Cerebellar nuclear complex (tissue), 1 donor: ENCODE measurements around the gene MALT1.
"Not testable (repeated sequence)": the region's sequence is repeated elsewhere in the genome, so short reads cannot be mapped to it uniquely, and the experiment has no call there.

Experiments
- DNase-seq, 2 experiments: peaks; one replicate each; lab custom pipeline; 2025; lab: John Stamatoyannopoulos, UW

The MALT1 gene

DNA sequence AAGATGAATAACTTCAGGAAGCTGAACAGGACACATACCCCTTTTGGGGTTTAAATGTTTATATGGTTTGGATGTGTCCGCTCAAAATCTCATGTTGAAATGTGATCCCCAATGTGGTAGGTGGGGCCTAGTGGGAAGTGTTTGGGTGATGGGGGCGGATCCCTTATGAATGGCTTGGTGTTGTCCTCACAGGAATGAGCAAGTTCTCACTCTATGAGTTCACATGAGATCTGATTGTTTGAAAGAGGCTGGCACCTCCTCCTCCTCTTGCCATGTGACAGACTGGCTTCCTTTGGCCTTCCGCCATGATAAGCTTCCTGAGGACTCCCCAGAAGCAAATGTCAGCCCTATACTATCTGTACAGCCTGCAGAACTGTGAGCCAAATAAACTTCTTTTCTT lies 104.8 kb downstream of the MALT1 start:
- no peak for DNase-seq

DNA sequence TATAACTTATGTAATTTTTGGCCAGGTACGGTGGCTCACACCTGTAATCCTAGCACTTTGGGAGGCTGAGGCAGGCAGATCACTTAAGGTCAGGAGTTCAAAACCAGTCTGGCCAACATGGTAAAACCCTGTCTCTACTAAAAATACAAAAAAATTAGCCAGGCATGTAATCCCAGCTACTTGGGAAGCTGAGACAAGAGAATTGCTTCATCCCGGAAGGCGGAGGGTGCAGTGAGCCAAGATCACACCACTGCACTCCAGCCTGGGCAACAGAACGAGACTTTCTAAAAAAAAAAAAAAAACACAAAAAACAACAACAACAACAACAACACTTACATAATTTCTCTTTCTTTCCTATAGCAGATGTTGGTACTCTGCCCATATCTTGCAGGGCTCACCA lies 105.3 kb downstream of the MALT1 start:
- DNase-seq = not testable (repeated sequence)

DNA sequence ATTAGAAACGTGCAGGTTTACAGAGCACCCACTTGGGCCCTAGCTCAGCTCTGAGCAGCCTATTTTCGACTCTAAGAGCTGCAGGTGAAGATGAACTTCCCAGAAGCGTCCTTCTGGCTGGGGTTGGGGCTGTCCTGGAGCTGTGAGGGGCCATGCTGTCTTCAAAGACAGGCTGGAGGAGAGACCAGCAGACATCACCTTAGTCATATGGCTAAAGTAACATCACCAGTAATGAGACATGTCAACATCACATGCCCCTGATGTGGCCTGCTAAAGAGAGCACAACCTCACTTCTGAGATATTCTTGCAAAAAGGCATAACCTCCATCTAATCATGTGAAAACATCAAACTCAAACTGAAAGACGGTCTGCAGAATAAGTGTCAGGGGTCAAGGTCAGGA lies 106.2 kb downstream of the MALT1 start:
- no peak for DNase-seq

DNA sequence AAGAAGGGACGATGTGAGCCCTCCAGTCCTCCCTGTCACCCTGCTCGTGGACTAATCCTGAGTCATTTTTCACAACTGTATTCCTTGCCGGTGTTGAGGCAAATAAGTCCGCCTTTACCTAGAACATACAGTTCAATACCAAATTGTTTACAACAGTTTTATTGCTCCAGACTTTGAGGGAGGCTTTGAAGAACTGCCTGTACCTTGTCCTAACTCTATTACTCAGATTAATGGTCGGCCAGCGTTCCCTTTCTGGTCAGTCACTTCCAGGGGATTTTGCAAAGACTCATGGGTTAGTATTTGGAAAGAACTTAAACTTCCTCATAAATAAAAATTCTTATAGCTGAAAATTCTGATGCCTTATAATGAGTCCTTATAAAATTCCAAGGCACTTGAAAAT lies 108.3 kb downstream of the MALT1 start:
- no peak for DNase-seq

DNA sequence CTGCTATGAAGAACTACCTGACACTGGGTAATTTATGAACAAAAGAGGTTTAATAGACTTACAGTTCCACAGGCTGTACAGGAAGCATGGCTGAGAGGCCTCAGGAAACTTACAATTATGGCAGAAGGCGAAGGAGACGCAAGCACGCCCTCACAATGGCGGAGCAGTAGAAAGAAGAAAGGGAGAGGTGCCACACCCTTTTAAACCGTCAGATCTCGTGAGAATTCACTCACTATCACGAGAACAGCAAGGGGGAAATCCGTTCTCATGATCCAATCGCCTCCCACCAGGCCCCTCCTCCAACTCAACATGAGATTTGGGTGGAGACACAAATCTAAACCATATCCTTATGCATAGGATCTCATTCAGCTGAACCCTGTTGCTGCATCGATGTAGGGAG lies 108.8 kb downstream of the MALT1 start:
- DNase-seq = no peak

DNA sequence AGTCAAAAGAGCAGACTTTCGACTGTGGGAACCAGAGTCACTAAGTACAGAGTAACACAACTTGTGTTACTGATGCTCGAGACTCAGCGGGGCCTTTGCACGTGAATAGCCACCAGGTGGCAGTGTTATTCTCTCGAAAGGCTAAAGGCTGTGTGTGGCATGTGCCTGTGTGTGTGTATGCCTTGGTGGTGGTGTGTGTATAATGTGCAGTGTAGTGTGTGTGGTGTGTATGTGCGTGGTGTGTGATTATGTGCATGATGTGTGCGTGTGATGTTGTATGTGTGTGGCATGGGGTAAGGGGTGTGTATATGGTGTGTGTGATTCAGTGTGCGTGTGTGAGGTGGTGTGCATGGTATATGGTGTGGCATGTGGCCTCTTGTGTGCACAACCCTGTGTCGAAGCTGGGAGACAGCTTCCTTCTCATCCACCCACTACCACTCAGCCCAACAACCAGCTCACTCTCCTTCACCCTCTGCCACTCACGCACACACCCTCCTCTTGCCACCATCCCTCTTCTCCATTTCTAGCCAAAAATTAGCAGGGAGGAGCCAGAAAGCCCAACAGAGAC lies 110.4 kb downstream of the MALT1 start:
- peak in 1 of 2 experiments; percentile 60 for DNase-seq

DNA sequence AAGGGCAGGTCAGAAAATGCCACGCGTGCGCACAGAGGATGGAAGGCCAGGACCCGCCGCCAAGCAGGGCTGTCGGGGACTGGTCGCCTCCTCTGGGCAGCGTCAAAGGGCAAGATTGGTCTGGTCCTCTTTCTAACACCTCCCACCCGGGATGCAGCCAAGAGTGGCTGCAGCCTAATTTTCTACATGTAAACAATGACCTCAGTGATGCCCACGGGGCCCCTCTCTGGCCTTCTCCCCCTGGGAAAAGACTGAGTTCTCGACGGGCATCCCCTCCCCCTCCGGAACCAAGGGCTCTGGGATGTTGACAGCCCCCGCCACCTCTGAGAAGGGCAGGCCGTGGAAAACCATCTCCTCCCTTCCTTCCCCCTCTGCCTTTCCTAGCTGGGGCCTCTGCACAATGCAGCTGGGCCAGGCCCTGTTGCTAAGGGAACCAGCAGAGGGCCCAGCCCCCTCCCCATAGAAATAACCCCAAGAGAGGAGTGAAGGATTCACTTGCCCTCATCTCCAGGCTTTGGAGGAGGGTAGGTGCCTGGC lies 113.4 kb downstream of the MALT1 start:
- no peak for DNase-seq

DNA sequence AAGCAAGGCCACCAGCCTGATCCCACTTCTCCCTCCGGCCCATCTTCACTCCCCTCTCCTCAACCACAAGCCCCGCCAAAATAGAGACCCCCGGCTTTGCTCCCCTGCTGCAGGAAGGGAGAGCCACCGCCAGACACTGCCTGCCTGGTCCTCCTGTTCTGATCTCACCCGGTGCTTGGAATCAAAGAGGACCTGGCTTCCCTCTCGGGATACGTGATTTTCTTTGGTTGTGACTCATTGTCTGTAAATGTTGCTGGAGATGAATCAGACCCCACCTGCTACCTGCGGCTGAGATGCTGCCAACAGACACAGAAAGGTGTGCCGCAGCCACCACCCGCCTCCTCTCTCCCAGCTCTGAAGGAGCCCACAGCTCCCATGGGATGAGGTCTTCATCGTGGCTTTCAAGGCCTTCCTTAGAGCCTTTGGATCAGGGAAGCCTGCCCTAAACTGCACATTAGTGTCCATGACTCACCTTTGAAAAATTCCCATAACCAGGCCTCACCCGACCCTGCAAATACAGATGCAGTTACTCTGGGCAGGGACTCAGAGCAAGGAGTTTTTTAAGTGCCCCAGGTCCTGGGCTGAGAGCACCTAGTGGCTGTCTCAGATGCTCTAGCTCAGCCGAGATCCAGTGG lies 114.0 kb downstream of the MALT1 start:
- no peak for DNase-seq

DNA sequence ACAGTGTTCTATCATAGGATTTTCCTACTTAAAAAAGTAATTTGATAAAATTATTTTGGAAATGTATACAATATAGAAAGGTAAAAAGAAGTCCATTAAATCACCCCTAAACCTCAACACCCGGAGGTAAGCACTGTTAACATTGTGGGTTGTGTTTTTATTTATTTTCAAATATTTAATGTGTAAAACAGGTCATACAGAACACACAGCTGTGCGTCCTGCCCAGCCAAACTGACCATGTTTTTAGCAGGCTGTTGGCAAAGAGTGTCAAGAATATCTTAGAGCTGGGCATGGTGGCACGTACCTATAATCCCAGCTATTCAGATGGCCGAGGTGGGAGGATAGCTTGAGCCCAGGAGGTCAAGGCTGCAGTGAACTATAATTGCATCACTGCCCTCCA lies 114.6 kb downstream of the MALT1 start:
- DNase-seq = no peak

DNA sequence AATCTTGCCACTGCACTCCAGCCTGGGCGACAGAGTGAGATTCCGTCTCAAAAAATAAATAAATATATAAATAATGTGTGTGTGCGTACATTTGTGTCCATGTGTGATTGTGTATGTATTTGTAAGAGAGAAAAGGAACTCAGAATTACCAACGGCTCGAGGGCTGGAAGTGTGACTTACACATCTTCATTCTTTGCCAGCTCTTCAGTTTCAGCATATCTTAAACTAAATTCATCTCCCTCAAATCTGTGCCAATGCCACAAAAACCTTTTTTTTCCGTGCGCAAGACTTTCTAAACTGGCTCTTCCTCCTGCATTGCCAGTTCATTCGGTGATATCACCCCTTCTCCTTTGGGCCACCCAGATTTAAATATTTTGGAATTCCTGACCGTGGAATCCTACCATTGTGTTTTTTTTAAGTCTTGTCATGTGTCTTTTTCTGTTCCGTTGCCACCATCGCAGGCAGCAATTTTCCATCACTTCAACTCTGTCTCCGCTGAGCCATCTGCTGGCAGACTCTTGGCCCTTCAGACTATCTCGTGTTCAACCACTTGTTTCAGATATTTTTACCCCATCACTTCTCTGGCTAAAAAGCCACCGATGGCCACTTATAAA lies 116.4 kb downstream of the MALT1 start:
- no peak for DNase-seq

DNA sequence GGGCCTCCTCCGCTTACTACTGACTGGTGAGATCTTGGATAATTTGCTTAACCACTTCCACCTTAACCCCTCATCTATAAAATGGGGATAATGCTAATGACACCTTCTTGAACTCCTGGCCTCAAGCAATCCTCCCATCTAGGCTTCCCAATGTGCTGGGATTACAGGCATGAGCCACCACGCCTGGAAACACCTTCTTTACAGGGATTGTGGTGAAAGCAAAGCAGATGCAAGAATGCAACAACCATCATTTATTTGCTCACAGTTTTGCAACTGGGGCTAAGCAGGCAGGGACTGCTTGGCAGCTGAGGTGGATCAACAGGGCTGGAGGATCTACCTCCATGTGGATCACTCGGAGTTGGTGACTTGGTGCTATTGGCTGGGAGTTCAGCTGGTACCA lies 117.2 kb downstream of the MALT1 start:
- DNase-seq = no peak

DNA sequence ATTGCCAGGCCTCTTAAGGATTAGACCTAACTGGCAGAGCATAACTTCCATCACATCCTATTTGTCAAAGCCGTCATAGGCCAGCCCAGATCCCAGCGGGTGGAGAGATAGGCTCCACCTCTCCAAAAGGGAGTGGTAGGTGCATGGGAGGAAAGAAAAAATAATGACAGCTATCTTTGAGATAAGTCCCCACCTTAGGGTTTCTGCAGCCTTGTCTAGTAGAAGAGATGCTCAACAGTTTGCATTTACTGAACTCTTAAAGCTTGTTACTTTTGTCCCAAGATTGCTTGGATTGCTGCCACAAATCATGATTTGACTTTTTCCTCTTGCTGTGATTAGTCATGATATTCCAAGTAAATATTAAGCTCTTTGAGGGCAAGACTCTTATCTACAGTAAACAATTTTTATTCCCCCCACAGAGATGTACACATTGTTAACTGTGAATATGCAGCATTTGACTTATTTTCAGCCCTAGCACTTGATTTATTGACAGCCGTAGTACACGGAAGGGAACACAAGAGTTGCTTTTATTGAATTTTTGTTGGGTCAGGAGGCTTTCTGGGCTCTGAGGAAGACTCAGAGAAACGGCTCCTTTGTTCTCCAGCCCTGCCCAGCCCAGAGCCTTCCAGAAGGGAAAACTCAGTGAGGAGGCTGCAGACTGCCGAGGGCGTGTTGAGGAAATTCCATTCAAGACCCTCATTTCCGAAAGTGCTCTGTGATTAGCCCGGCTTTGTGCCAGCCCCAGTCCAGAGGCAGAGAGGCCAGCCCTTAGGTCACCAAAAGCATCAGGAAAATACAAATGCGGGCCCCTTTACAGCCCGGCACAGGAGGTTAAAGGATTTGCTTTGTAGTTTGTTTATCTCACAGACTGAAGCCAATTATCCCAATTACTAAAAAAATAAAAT lies 118.0 kb downstream of the MALT1 start:
- no peak for DNase-seq

DNA sequence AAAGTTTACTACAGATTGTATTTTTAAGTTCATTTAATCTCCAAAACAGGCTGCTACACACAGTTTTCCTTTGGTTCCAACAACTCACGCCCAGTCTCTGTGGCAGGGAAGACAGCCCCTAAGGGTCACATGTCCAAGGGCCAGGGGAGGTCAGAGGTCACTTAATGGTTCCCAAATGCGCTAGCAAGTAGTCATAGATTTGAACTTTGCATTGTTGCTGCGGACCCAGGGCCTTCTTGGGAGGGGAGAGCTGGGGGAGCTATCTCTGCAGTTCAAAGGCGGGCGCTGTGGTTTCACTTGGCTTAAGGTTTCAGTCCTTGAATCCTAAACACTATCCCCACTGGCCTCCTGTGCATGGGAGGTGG lies 118.6 kb downstream of the MALT1 start:
- no peak for DNase-seq

DNA sequence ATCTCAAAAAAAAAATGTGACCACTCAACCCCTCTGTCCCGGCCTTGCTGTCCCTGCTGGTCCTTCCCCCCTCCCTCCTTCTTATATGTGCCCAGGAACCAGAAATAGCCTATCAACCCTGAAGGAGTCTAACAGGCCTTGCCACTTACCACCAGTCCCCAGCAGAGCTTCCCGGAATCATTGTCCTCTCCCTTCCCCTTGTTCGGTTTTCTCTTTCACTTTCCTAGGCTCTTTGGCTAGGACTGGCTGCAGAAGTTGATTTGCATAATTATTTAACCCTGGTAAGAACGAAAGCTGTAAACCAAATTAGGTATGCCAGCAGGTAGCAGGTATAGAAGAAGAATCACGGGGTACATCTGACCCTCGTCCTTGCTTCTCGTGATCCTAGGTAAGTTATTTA lies 120.8 kb downstream of the MALT1 start:
- DNase-seq = no peak

DNA sequence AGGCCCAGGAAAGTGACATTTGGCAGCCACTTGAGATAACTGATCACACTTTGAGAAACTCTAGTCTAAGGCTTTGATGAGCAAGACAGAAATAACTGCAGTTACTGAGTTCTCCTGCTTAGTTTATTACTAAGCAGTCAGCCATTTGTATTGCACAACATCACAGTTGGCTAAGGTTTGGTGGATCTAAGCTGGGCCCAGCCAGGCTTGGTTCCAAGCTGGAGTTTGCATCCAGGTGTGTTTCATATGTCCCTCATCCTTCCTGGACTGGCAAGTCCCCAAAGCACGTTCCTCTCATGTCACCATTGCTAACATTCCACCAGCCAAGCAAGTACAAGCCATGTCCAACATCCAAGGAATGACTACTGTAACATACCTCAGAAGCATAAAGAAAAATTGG lies 122.1 kb downstream of the MALT1 start:
- DNase-seq = no peak

DNA sequence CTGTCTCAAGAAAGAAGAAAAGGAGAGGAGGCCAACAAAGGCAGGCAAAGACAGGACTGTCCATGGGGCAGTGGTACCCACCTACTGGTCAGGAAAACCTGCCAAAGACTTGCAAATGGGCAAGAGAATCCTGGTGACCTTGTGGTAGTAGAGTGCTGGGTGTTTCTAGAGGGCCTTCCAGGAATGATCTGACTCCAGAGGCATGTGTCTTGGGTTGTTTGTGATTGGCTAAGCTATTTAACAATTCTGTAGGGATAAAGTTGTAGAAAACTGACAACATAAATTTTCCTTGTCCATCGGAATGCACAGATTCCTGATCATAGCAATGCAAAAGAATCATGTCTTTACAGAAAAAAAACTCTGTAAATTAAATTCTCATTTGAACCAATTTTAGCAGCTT lies 125.0 kb downstream of the MALT1 start:
- DNase-seq = no peak

DNA sequence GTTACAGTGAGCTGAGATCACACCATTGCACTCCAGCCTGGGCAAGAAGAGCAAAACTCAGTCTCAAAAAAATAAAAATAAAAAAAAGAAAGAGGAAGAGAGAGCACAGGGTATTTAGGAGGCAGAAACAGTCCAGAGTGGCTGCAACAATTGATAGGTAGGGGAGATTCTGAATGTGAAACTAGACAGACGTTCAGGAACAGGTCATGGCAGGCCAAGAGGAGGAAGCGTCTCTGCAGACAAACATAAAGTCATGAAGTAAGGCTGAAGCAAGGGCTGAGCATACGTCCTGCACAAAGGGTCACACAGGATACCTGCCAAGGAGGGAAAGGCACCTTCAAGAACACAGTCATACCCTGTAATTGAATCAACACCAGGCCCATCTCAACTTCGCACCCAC lies 129.3 kb downstream of the MALT1 start:
- no peak for DNase-seq

DNA sequence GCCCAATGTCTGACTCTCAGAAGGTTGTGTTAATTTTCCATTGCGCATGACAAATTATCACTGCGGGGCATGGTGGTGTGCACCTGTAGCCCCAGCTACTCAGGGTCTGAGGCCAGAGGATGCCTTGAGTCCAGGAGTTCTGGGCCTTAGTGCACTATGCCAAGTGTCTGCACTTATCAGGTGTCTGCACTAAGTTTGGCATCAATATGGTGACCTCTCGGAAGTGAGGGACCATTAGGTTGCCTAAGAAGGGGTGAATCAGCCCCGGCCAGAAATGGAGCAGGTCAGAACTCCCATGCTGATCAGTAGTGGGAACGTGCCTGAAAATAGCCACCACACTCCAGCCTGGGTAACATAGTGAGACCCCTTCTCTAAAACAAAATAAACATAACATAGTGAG lies 131.7 kb downstream of the MALT1 start:
- DNase-seq = no peak

DNA sequence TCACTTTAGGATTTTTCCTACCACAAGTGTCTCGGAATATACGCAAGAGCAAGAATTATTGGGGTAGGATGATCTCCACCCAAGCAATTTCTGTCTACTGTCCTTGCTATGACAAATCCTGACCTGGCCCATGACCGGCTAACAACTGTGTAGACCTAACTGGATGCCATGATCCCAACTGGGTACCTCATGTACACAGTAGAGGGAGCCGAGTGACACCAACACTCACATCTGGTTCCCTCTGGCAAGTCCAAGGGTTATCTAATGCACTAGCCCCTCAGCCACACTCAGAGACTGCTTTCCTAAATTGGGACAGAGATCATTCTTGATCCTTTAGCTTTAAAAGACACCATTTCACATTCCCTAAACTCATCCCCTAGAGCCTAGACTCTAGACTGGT lies 132.7 kb downstream of the MALT1 start:
- no peak for DNase-seq
